HG03432 (cell line): ENCODE results near the gene FILIP1L.
"Not testable (repeated sequence)": the region's sequence is repeated elsewhere in the genome, so short reads cannot be mapped to it uniquely, and the experiment has no call there.

Experiments used
- ATAC-seq: cut with Tn5 transposase; IDR thresholded peaks from one replicate; pipeline ENCODE4 v1.9.1; 2021; ENCODE audit warnings: mild to moderate bottlenecking, moderate library complexity; ENCODE audit not compliant: unreplicated experiment

Gene FILIP1L

DNA sequence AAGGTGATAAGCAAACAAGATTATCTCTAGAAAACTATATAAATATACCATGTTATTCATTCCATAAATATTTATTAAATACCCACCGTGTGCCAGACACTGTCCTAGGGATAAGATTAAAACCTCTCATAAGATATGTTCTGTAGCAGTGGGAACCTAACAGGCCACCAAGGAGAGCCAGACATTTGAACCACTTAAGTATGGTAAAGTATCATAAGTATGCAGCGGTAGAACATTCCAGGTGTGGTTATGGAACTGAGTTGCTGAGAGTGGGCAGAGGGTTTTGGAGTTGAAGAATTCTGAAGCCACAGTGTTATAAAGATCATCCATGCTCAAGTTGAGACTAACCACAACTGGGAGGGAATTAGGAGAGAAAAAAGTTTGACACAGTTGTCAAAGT lies 14.7 kb downstream of the FILIP1L start:
- no peak for ATAC-seq

DNA sequence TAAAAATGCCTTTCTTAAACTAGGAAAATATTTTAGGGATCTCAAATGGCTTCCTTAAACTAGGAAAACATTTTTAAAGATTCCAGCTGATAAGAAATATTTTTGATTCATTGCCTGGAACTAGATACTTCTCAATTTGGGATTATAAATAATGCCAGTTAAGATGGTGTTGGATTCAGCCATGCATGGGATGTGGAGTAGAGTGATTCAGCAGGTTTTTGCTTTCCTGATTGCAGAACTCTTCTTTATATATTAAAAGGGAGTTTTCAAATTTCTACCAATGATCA lies 15.6 kb downstream of the FILIP1L start:
- no peak for ATAC-seq

GRCh38 chr3:100097919-100098783 lies 16.1 kb downstream of the FILIP1L start:
- no peak for ATAC-seq

GRCh38 chr3:100096866-100097265 lies 17.4 kb downstream of the FILIP1L start:
- no peak for ATAC-seq

- ATAC-seq, result not testable (repeated sequence)
Measured at GRCh38 chr3:100096286-100096685, 18.0 kb downstream of the FILIP1L start.

DNA sequence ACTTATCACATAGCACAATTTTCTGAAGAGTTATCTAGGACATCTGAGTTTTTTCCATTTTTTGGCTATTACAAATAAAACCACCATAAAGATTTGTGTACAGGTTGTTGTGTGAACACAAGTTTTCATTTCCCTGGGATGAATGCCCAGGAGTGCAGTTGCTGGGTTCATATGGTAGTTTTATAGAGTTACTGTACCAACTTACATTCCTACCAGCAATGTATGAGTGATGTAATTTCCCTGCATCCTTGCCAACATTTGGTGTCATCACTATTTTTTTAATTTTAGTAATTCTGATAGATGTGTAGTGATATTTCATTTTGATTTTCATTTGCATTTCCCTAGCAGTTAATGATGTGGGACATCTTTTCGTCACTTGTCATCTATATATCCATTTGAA lies 20.5 kb downstream of the FILIP1L start:
- ATAC-seq, result no peak

- ATAC-seq, result peak; percentile 16
Measured at GRCh38 chr3:100090669-100091005, 23.7 kb downstream of the FILIP1L start.

- peak; percentile 68 for ATAC-seq
Measured at GRCh38 chr3:100089812-100090668, 24.3 kb downstream of the FILIP1L start.

DNA sequence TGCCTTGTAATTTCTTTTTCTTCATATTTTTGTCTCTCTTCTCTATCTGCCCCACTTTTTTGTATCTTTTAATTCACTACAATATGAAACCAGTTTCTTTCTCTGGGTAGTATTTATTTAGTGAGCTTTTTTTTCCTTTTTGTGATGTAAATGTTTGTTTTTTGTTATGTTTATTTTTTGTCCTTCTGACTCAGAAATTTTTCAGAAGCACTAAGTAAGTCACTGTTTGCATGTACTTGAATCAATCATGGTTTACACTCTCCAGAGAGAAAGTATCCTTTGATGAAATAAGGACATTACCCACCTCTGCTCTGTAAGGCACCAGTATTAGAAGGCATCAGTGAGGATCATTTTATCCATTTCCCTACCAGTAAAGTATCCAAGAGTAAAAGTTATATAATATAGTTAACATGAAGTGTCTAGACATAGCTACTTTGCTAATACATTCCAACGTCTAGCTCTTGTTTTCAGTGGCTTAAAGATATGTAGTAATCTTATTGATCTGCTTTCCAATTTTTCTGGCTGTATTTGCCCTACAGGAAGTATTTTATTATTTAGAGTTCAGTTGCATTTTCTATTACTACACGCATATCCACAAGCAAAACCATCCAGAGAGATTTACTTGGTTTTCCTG lies 25.4 kb downstream of the FILIP1L start:
- ATAC-seq, result no peak

GRCh38 chr3:100087198-100087597 lies 27.1 kb downstream of the FILIP1L start:
- ATAC-seq, result peak; percentile 97

GRCh38 chr3:100086401-100086800 lies 27.9 kb downstream of the FILIP1L start:
- ATAC-seq, result no peak

DNA sequence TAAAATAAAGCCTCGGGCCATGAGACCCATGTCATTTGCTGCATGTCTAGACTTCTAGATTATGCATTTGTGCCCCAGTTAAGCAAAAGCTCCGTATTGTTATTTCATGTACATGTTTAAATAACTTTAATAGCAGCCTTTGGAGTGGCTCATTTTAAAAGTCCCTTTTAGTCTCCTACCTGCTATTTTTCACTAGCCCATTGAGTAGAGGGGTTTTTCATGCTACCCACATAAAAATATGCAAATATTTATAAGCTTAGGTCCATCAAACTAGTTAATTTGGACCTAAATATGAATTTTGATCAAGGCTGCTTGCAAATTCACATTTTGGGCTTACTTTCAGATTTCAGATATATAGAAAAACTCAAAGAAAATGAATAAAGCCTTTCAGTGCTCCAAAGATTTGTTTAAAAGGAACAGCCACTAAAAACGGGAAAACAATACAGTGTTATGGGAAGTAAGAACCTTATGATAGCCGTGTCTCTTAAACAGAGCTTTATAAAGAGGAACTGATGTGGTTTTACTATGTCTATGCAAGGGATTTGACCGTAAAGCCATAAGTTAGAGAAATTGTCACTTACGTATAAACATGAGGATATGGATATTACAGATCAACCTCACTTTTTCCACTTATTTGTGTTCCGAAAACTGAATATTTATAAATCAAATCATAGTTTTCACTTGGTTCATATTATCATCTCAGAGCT lies 30.0 kb downstream of the FILIP1L start:
- no peak for ATAC-seq

DNA sequence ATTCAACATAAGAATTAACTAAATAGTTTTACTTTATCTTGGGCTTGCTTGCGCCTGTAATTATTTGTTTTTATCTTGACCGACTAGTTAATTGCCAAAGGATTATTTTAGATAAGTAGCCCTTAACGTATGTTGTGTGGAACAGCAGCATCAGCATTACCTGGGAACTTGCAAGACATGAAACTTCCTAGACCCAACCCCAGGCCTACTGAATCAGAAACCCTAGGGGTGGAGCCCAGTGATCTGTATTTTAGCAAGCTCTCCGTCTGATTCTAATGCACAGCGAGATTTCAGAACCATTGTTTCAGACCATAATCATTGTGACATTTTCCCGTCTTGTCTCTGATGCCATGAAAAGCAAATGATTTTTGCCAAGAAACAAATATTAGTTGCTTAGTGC lies 31.1 kb downstream of the FILIP1L start:
- no peak for ATAC-seq

- ATAC-seq, result no peak
Measured at GRCh38 chr3:100082714-100083113, 31.6 kb downstream of the FILIP1L start.

DNA sequence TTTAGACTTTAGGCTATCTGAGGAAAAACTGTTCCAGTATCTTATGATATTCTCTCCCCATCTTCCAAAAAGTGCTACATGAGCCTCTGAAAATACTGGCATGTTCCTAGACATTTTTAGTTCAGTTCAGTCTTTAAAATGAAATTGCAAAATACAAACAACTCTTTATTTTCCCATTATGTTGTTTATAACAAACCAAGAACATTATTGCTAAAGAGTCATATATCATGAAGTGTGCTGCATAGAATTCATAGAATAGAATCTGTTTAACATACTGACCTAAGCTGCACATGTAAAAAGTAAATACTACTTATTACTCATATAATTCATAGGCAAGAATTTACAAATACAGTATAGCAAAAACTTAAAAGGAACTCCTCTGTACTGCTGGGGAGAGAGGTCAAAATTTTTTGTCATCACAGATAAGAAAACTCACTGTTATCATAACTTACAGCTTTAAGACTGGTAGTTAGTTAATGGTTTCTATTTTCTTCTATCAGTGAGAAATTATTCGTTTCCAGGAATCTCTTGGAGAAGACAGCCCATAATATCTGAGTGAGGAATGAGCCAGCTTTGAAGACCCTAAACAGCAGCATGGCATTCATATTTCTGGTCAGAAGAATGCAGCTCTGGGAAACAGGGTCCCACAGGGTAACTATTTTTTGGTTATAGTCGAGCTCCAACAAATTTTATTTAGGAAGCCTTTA lies 32.2 kb downstream of the FILIP1L start:
- ATAC-seq, result no peak

DNA sequence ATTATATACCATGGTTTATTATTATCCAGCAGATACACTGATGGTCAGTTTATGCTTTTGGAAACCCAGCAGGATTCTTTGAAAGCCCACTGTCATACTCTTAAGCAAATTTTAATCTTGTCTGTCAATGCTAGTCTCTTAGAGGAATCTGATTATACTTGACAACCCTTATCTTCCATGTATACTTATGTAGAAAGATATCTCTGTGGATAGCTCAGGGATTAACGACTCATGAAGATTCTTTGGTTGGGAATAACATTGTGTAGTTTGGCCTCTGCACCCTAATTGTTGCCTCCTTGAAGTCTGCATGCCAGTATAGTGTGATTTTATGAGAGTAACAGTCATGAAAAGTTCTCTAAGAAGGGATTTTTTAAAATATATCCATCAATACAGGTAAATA lies 33.0 kb downstream of the FILIP1L start:
- ATAC-seq, result no peak

GRCh38 chr3:100080573-100080972 lies 33.7 kb downstream of the FILIP1L start:
- no peak for ATAC-seq

DNA sequence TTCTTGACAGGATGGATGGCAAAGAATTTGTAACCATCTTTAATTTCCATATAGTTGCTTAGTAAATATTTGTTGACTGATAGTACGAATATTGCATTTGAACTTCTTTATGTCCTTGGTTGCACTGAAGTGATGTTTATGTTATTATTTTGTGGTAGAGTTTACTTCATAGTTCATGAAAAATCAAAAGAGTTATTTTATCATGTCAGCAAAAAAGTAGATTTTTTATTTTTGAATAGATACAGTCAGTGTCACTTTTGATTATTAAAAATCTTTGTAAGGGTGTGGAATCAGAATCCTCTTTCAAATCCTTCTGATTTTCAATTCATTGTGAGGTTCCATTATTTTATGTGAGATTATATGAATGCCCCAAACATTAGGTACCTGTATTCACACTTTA lies 35.0 kb downstream of the FILIP1L start:
- ATAC-seq, result no peak

- ATAC-seq, result no peak
Measured at GRCh38 chr3:100076731-100077529, 37.4 kb downstream of the FILIP1L start.
